Right ventricle myocardium superior (tissue), 1 donor: ENCODE measurements around the gene MMP28. TPM values are rescaled to one million over a fixed set of nuclear protein-coding genes. Genes with fewer than 3 reads are reported as not detected.
"Not testable (repeated sequence)": the region's sequence is repeated elsewhere in the genome, so short reads cannot be mapped to it uniquely, and the experiment has no call there.

ENCODE experiments used
- ATAC-seq: fragments of 200-7000 bp; cut with Tn5 transposase; one replicate; pipeline ENCODE4 v1.9.1; 2020; ENCODE audit warnings: mild to moderate bottlenecking; ENCODE audit not compliant: poor library complexity
- DNase-seq: peaks from one replicate; pipeline ENCODE4 v3.0.0-alpha.2; 2020
- intact Hi-C: fragments of 100-400 bp; cut with DNase I; formaldehyde crosslinking; loops from one replicate; pipeline ENCODE4 v1.11.2; 2022
- total RNA-seq: library from RNA; stranded (reverse); fragmentation: NEBNext Ultra II Directional; extraction: Animal tissue kit (Norgen Biotek cat#: 25700); gene quantifications from one replicate; pipeline ENCODE4 v1.2.1, GENCODE V29; 2021
- donor health status: DM: no; HTN: yes; CAD: no; lungs with severe emphysema.

The MMP28 gene
- total RNA-seq, 1 donor from 2014 or later: 1.2 TPM

DNA sequence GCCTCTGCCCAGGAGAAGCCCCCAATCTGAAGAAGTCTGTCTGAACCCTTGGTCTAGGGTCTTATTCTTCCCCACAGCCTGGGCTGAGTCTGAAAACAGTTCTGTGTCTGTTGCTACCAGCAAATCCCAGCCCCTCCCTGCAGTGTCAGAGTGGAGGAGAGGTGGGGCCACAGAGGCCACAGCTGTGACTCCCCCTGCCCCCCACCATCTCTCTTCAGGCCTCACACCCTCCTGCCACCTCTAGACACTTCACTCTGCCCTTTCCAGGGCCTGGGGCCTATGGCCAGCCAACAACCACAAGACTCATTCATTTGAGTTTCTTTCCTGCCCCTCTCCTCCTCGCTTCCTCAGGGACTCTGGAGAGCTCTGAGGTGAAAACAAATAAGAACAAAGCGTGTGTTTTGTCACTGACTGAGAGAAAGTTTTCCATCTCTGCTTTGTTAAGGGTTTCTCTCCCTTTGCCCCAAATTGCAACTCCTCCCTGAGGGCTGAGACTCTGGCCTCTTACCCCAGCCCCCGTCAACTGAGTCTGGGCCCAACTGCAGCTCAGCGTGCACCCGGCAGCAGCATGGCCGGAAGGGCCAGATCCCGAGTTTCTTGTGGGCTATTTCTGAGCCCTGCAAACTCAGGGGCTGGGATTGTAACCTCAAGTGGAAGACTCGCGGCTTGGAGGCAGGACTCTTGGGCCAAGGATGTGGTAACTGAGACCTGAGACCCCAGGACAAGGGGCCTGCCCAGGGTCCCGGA lies 21.6 kb downstream of the MMP28 start:
- ATAC-seq: no peak
- DNase-seq: no peak
- intact Hi-C loops: no loop called here

DNA sequence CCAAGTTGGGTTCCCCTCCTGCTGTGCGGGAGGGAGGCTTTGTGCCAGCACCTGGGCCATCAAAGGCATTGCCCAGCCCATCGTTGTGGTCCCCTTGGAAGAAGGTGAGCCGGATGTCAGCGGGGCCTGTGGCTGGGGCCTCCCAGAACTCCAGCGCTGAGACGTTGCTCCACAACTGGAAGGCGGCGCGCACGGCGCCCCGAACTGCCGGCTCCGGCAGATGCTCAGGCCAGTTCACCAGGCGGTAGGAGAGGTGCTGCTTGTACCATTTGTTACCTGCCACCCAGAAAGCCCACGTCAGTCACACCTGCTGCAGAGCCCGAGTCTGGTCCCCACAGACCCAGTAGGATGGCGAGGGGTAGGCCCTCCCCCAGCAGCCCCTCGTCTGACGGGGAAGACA lies 22.3 kb downstream of the MMP28 start:
- intact Hi-C loops: no loop called here
- DNase-seq (no peak), ATAC-seq (no peak)

DNA sequence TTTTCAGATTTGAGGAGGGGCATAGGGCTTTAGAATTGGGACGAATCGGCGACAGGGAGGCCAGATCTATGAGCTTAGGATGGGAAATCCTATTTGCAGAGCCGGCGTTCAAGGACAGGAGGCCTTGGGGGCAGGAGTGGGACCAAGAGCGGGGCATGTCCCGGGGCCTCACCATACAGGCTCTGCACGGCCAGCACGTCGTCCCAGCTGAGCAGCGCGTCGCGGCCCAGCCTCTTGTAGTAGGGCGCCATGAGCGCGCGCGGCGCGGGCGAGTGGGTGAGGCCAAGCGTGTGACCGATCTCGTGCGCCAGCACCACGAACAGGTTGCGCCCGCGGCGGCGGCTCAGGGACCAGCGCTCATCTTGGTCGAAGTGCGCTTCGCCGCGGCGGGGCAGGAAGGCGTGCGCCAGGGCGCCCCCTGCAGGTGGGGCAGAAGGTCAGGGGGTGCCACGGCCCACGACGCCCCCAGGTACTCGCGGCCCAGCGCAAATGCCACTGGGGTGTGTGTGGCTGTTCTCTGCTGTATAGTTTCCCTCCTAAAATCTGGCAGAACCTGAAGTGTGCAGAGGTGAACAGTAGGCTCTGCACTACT lies 25.4 kb downstream of the MMP28 start:
- intact Hi-C loops: no loop called here
- ATAC-seq (no peak), DNase-seq (no peak)

DNA sequence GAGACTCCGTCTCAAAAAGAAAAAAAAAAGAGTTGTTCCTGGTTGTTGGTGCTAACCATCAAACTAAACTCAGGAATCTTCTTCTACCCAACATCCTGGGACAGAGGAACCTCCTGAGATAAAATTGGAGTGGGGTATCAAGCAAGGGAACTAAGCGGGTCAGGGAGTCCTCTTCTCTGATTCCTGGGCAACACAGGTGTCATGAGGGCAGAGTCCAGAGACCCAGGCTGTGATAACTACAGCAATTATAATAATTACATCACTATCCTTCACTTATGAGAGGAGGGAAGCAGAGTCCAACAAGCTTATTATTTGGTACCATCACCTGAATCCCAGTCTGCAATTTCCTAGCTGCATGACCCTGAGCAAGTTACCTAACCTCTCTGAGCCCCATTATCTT lies 26.6 kb downstream of the MMP28 start:
- ATAC-seq (no peak), DNase-seq (no peak)
- intact Hi-C loops: no loop called here

DNA sequence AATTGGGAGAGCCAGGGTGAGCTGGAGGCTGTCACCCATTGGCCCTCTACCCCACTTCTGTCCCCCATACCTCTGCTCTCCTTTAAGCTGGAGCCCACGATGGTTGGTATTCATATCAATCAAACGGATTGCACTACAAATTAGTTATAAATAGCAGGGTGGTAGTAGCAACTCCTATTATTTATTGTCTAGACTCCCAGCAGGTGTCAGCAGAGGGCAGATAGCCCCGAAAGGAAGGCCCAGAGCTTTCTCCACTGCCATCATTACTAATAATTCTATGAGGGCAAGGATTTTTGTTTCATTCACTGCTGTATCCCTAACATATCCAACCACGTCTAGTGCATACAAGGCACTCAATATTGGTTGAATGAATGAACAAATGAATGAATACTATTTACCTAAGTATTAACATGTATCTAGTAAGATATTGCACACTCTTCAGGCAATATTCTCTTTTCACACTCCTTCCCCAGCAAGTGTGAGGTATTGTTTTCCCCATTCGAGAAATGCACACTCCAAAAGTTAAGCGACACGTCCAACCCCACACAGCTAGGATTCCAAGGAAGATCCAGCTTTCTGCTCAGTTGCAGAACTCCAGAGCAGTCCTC lies 28.4 kb downstream of the MMP28 start:
- ATAC-seq (peak; percentile 30), DNase-seq (no peak)
- intact Hi-C loops: no loop called here

DNA sequence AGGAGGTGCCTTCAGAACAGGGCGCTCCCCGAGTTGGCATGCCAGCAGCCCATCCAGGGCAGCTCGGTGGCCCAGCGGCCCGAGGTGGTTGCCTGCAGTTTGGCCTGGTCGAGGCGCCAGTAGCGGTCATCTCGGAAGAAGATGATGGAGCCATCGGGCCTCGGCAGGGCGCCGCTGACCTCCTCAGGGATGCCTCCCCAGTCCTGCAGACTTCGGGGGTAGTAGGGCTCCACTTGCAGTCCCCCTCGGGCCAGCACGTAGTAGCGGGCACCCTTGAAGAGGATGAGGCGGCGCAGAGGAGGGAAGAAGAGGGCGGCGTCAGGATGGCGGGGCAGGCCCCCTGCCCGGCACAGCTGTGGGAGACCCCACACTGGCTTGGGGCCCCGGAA lies 29.0 kb downstream of the MMP28 start:
- DNase-seq (no peak), ATAC-seq (no peak)
- intact Hi-C loops: no loop called here

DNA sequence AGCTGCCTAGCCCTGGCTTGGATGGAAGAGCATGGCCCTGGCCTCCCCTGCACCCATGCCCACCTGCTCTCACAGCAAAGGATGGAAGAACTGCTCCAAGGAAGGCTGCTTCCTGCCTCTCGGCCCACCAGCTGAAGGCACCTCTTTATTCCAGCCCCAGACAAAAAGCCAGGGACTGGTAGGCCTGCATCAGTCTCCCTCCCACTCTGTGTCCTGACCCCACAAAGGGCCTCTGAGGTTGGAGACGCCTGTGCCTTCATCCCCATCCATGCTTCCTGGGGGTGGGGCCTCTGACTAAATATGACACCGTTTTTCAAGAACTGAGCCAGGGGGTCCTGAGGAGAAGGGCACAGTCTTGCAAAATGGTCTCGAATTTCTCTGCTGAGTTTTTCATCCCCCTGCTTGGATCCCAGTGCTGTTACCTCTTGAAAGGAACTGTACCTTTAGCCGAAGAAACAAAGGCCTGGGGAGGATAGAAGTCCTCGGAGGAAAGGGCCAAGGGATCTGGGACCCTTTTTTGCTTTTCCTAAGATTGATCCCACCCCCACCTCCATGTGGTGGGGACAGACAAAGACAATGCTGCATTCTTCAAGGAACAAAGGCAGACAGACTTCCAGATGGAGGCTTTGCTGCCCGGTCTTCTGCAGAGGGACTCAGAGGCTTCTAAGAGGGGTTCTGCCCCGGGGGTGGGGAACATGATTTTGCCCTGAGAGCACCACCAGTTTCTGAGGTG lies 29.5 kb downstream of the MMP28 start:
- no peak for DNase-seq
- ATAC-seq: no peak
- intact Hi-C loops: no loop called here

DNA sequence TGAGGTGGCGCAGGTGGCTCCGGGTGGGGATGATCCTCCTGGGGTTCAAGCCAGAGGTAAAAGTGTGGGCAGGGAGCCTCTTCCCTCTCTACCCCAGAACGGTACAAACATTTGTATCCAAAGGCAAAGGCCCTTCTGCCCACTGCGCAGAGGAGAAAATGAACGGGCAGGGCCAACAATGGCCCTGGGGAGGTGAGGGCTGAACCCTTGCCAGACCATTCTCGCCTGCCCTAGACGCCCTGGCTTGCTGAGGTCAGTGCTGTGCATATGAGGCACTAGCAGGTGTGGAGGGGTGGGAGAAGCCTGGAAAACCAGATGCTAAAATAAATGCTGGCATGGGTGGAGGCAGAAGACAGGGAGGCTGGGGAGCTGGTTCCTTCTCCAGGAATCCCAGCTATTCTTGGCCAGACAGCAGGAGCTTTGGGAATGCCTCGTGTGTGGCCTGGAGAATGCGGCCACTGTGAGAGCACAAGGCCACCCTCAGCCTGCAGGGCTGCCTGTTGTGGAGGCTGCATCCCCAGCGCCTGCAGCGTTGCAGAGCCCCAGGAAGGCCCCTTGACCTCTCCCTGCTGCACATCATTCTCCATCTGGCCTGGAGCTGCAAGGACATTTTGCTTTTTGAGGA lies 30.2 kb downstream of the MMP28 start:
- ATAC-seq (no peak), DNase-seq (no peak)
- intact Hi-C loops: no loop called here

DNA sequence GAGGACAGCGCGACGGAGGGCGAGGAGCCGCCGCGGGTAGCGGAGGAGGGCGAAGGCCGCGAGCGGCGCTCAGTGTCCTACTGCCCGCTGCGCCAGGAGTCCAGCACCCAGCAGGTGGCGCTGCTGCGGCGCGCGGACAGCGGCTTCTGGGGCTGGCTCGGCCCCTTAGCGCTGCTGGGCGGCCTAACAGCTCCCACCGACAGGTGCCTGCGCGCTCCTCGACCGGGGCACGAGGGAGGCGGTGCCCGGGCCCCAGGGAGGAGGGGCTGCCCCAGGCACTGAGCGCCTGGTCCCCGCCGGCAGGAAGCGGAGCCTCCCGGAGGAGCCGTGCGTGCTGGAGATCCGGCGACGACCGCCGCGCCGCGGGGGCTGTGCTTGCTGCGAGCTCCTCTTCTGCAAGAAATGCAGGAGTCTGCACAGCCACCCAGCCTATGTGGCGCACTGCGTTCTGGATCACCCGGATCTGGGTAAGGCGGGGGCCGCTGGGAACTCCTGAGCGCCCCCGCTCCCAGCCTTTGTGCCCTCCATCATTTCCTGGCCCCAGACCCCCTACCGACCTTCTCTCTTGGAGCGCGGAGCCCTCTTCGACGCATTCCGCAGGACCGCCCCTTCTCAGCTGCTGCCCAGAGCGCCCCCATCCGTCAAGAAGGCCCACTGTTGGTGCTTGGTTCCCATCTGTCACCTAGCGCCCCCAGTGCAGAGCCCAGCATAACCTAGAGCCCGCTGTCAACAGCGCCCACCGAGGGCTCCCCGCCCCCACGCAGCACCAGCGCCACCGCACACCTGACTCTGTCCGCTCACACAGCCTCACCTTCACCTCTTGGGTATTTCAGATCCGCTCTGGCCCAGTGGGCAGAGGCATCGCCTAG lies 31.1 kb downstream of the MMP28 start:
- peak; percentile 99 for ATAC-seq
- intact Hi-C loops: loop anchor here (1.0 kb wide), 1 partner anchor 40 kb away; no protein-coding TSS in a partner anchor
- peak; percentile 93 for DNase-seq

DNA sequence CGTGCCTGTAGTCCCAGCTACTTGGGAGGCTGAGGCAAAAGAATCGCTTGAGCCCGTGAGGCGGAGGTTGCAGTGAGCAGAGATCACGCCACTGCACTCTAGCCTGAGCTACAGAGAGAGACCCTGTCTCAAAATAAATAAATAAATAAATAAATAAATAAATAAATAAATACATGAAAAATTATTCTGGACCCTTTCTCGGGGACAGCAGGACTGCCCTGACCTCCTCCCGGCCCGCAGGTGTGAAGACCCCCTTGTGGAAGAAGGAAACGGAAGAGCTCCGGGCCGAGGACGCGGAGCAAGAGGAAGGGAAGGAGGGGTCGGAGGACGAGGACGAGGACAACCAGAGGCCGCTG lies 31.7 kb downstream of the MMP28 start:
- DNase-seq (no peak), ATAC-seq (no peak)
- intact Hi-C loops: loop anchor here (1.0 kb wide), 1 partner anchor 41 kb away; no protein-coding TSS in a partner anchor

DNA sequence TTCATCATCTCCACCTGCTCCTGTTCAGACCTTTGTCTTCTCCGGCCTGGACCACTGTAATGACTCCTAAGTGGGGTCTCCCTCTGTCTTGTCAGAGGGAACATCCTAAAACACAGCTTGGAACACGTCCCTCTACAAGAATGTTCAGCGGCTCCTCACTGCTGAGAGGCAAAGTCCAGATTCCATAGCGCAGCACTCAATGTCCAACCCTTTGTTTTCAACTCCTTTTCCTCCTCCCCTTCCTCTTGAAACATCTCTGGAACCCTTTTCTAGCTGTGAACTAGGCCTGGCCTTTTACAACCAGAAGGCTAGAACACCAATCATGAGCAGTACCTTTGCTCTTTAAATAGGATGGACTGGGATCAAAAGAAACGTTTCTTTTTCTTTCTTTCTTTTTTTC lies 33.8 kb downstream of the MMP28 start:
- DNase-seq: no peak
- intact Hi-C loops: no loop called here
- ATAC-seq: no peak

DNA sequence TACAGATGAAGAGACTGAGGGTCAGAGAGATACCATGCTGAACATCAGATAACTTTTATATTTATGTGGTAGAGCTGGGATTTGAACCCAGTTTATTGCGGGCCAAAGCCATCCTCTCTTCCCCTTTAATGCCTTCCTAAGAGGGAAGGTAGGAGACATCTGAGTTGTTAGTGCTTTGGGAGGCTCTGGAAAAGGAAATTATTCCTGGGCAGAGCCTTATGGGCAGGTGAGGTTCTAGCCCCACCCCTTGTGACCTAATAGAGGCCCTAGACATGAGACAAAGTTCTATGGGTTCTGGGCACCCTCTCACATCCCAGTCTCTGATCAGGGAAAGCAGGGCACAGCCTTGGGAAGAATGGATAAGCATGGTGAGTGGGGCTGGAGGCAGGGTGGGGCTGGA lies 34.9 kb downstream of the MMP28 start, which contains the start of gene C17orf50:
Gene C17orf50 (plus strand): TSS at position 301 of the 400 bp plus-strand sequence. CDS start 55 bp downstream, at position 356.
- DNase-seq (no peak), ATAC-seq (no peak)
- intact Hi-C loops: no loop called here

DNA sequence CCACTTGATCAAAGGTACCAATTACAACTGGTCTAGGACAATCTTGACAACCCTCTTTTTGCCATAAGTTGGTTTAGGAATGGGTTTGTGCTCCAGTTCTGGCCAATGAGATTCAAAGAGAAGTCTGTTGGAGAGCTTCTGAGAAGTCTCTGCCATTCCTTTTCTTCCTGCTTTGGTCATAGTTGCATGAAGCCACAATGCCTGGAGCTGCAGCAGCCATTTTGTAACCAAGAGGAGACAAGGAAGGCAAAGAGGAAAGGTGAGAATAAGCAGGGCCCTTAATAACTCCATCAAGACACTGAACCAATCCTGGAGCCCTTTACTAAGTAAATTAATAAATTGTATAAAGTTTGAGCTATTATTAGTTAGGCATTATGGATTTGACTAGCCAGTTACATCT lies 38.2 kb downstream of the MMP28 start:
- no peak for ATAC-seq
- DNase-seq: no peak
- intact Hi-C loops: no loop called here

DNA sequence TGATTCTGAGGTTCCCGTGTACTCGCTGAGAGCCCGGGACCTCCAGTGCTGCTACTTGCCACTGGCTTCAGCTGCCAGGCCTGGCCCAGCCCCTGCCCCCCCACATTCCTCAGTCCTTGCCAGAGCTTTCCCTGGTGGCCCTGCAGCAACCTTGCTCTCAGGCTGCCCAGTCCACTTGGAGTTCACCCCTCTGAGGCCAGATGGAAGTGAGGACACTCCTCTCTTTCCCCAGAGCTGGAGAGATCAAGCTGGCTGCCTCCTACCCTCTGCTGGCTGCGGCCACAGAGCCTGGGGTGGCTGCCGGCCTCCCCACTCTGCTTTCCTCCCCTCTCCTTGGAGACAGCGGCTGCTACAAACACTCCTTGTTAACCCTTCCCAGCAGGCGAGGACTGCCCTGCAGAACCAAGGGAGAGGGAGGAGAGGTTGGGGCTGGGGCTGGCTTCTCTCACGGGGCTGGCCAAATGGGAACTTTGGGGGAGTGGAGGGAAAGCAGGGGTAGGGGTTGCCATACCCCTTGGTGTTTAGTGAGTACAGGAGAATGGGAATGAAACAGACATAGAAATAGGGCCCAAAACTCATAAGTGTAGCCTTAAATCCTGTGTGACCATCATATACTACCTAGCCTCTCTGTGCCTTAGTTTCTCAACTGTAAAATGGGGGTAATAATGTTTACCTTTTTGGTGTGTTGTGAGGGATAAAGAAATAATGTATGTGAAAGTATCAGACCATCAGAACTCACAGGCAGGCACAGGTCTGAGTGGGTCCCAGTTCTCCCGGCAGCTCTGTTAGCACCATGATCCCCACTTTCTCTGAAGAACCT lies 42.3 kb downstream of the MMP28 start, which contains the start of gene GAS2L2:
Gene GAS2L2 (minus strand): TSS at position 295 of the 820 bp plus-strand sequence. CDS start 389 bp downstream, outside the sequence.
- DNase-seq: no peak
- intact Hi-C loops: no loop called here
- peak; percentile 58 for ATAC-seq

DNA sequence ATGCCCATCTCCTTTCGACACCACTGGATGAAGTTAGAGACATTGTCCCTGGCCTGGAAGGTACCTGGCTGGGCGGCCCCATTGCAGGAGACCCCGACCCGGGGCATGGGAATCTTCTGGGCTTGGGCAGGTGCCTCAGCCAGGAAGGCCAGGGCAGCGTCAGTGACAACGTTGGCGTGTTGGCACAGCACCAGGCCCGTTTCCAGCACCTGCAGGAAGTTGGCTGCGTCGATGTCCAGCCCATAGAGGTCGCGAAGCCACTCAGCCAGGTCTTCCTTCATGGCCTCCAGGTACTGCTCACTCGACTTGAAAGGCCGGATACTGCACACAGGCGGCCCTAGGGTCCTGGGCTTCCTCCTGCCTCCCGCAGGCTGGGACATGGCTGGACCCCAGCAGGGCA lies 43.0 kb downstream of the MMP28 start:
- DNase-seq: no peak
- no peak for ATAC-seq
- intact Hi-C loops: no loop called here

DNA sequence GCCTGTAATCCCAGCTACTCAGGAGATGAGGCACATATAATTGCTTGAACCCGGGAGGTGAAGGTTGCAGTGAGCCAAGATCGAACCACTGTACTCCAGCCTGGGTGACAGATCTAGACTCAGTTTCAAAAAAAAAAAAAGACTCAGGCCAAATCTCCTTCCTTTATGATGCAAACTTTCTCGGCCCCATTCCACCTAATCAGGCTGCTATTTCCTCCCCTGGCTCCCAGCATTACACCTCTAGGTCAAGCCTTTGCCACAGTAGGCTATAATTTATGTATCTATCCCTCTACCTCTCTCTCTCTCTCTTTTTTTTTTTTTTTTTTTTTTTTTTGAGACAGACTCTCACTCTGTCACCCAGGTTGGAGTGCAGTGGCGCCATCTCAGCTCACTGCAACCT lies 43.9 kb downstream of the MMP28 start:
- ATAC-seq, intact Hi-C loops: not testable (repeated sequence)

More for the DNA sequence above, 43.9 kb downstream of the MMP28 start:
- not testable (repeated sequence) for DNase-seq
